Measurements from ENCODE around the gene CASK. TPM values are rescaled to one million over a fixed set of nuclear protein-coding genes. Genes with fewer than 3 reads are reported as not detected.

Gene CASK
- total RNA-seq, 1 experiment from 2014 or later: 28.6 TPM

- peak; percentile 9 for DNase-seq (ENCODE audit: low spot score)
These were observed 188.8 kb downstream of the CASK start for GRCh38 chrX:41734530-41734929.

GRCh38 chrX:41733939-41734338 lies 189.4 kb downstream of the CASK start:
- DNase-seq (ENCODE audit: low spot score): no peak

GRCh38 chrX:41732260-41732659 lies 191.1 kb downstream of the CASK start:
- DNase-seq (ENCODE audit: low spot score): no peak

- no peak for DNase-seq (ENCODE audit: low spot score)
These were observed 193.3 kb downstream of the CASK start for GRCh38 chrX:41730081-41730480.

- no peak for DNase-seq (ENCODE audit: low spot score)
These were observed 195.2 kb downstream of the CASK start for GRCh38 chrX:41728125-41728524.

- no peak for DNase-seq (ENCODE audit: low spot score)
These were observed 199.5 kb downstream of the CASK start, which contains the start of gene GPR82 for GRCh38 chrX:41723826-41724225. Gene GPR82 (plus strand): TSS chrX:41724181. CDS start chrX:41727027, 2,846 bp downstream.

GRCh38 chrX:41722816-41723618 lies 200.3 kb downstream of the CASK start:
- no peak for DNase-seq (ENCODE audit: low spot score)

- DNase-seq (ENCODE audit: low spot score): no peak
These were observed 201.1 kb downstream of the CASK start for GRCh38 chrX:41722214-41722613.

GRCh38 chrX:41721590-41721989 lies 201.8 kb downstream of the CASK start:
- no peak for DNase-seq (ENCODE audit: low spot score)

GRCh38 chrX:41720125-41720779 lies 203.1 kb downstream of the CASK start:
- no peak for DNase-seq (ENCODE audit: low spot score)

GRCh38 chrX:41719610-41720009 lies 203.7 kb downstream of the CASK start:
- peak; percentile 2 for DNase-seq (ENCODE audit: low spot score)

GRCh38 chrX:41718481-41719235 lies 204.7 kb downstream of the CASK start:
- DNase-seq (ENCODE audit: low spot score): peak; percentile 76

- DNase-seq (ENCODE audit: low spot score): no peak
These were observed 206.4 kb downstream of the CASK start for GRCh38 chrX:41716767-41717473.

GRCh38 chrX:41716222-41716621 lies 207.1 kb downstream of the CASK start:
- no peak for DNase-seq (ENCODE audit: low spot score)

- no peak for DNase-seq (ENCODE audit: low spot score)
These were observed 212.2 kb downstream of the CASK start for GRCh38 chrX:41711021-41711667.

- no peak for DNase-seq (ENCODE audit: low spot score)
These were observed 214.9 kb downstream of the CASK start for GRCh38 chrX:41708486-41708885.

GRCh38 chrX:41707218-41707617 lies 216.1 kb downstream of the CASK start:
- DNase-seq (ENCODE audit: low spot score): no peak

- no peak for DNase-seq (ENCODE audit: low spot score)
These were observed 217.5 kb downstream of the CASK start for GRCh38 chrX:41705680-41706374.

GRCh38 chrX:41705042-41705441 lies 218.3 kb downstream of the CASK start:
- no peak for DNase-seq (ENCODE audit: low spot score)

- DNase-seq (ENCODE audit: low spot score): no peak
These were observed 219.8 kb downstream of the CASK start for GRCh38 chrX:41703574-41704029.

- peak; percentile 11 for DNase-seq (ENCODE audit: low spot score)
These were observed 227.9 kb downstream of the CASK start for GRCh38 chrX:41695426-41695825.
